ENCODE data around the gene GNG8.
A peak's percentile ranks its signal among the peaks of the same experiment; 100 is the strongest.

The GNG8 gene

DNA sequence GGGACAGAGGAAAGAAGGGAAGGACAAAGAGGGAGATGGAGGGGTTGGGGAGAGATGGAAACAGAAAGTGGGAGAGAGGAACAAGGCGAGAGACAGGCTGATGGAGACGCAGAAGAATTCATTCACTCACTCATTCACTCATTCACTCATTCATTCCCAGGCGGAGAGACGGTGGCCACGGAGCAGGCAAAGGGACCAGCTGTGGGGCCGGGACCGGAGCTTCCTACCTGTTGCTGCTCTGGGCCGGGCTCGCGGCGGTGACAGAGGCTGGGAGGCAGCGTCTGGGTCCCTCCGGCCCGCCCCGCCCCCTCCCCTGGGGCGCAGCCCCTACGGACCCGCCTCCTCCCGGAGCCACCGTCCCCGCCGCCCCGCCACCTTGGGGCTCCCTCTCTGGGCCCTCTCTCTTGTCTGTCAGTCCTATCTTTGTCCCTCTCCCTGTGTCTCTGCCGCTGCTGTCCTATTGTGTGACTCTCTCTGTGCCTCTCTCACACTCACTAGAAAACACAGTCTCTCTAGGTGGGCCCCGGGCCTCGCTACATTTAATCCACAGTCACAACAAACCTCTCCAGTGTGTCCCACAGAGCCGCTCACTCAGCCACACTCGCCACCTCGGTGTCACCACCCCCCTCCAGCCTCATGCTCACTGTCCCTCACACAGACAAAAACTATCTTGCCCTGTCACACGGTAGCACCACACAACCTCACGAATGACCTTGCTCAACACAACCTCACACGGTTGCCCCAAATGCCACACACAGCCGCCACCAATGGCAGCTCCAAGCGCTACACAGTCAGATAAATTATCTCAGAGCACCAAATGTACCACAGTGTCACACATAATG is at the start of gene GNG8:
Gene GNG8, minus strand, starts transcription at position 283 of the 842 bp plus-strand sequence. CDS start 1,520 bp downstream, outside the sequence.
- DNase-seq (ENCODE audit: low spot score): no peak

DNA sequence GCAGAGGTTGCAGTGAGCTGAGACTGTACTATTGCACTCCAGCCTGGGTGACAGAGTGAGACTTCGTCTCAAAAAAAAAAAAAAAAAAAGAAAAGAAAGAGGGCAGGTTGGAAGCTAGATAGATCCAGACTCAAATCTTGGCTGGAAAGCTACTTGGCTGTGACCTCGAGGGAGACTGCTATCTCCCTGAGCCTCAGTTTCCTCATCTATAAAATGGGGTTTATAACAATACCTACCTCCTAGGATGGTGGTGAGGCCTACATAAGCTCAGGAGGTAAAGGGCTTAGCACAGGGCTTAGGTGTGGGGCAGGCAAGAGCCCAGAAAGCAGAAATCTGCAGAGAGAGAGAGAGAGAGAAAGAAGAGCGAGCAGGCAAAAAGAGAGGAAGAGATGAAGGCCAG is 49.2 kb upstream of the GNG8 start:
- DNase-seq (ENCODE audit: low spot score): no peak

DNA sequence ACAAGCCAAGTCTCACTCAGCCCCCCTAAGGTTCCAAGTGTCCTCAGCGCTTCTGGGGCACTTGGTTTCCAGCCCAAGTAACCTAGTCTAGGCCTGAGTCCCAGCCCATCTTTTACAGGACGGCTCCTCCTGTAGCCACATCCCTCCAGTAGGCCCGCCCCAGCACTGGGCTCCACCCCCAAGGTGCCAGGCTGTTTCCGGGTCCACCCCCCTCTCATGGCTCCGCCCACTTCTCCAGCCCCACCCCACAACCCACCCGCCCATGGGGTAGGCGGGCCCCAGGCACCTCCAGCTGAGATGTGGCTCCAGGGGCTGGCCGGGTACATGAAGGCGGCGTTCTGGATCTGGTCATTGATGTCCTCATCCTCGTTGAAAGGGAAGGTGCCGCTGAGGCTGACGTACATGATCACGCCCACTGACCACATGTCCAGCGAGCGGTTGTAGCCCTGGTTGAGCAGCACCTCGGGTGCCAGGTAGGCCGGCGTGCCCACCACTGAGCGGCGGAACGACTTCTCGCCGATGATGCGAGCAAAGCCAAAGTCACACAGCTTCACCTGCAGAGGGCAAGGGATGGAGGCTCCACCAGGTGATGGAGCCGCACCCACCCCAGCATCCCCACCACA is 42.2 kb upstream of the GNG8 start:
- peak; percentile 64 for DNase-seq (ENCODE audit: low spot score)

DNA sequence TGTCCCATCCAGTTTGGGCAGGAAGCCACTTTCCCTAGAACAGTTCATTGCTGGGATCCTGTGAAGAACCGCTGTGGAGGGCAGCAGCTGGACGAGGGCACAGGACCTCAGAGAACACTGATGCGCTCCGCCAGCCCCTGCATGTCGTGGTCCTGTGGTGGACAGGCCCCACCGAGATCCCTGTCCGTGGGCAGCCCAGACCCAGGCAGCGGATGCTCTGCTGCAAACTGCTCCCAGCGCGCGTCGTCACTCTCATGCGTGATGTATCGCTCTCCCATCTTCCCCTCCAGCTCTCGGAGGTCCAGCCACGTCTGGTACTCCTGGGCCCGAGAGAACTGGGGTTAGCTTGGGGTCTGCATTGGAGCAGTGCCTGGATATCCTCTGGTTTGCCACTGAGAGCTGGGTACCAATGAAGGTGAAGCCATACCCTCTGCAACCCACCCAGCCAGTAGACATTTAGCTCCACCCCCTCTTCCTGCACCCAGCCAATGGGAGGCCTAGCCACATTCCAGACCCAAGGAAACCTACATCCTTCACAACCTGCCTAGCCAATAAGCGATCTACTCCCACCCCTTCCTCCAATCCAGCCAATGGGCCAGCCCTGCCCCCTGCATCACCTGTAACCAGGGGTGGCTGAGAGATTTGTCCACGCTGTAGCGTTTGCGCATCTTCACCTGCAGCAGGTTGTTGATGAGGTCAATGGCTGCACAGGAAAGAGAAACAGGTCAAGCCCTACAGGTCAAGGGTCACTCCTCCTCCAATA is 38.6 kb upstream of the GNG8 start:
- DNase-seq (ENCODE audit: low spot score): peak; percentile 57

DNA sequence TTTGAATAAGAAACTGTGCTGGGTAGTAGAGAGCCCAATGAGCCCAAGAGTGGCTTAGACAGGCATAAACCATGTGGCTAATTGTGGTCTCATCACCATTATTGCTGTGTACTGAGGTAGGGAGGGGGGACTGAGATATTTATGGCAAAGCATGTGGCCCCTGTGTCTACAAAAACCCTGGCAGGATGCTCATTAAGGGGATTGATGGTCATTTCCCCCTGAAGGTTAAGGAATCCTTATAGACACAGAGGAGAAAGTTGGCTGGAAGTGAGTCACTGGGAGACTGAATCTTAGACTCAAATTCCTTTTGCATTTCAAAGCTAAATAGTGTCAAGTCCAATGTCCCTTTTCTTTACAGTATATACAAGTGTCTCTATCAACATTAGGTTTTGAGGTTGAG is 34.8 kb upstream of the GNG8 start:
- no peak for DNase-seq (ENCODE audit: low spot score)

DNA sequence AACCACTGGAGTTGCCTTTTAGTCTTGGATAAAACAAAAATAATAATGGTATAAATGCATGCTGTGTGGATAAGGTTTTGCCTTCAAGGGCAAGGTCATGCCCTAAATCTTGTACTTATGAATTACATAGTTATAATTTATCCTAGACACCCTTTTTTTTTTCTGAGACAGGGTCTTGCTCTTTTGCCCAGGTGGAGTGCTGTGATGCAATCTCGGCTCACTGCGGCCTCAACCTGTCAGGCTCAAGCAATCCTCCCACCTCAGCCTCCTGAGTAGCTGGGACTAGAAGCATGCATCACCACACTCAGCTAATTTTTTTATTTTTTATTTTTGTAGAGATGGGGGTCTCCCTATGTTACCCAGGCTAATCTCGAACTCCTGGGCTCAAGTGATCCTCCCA is 32.7 kb upstream of the GNG8 start:
- DNase-seq (ENCODE audit: low spot score): no peak

DNA sequence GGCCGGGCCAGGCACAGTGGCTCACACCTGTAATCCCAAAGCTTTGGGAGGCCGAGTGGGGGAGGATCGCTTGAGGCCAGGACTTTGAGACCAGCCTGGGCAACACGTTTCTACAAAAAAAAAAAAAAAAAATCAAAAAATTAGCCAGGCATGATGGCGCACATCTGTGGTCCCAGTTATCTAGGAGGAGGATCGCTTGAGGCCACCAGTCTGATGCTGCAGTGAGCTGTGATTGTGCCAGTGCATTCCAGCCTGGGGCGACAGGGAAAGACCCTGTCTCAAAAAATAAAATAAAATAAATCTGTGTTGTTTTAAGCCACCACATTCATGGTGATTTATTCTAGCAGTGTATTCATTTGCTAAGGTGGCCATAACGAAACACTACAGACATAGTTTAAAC is 29.1 kb upstream of the GNG8 start:
- DNase-seq (ENCODE audit: low spot score): no peak

DNA sequence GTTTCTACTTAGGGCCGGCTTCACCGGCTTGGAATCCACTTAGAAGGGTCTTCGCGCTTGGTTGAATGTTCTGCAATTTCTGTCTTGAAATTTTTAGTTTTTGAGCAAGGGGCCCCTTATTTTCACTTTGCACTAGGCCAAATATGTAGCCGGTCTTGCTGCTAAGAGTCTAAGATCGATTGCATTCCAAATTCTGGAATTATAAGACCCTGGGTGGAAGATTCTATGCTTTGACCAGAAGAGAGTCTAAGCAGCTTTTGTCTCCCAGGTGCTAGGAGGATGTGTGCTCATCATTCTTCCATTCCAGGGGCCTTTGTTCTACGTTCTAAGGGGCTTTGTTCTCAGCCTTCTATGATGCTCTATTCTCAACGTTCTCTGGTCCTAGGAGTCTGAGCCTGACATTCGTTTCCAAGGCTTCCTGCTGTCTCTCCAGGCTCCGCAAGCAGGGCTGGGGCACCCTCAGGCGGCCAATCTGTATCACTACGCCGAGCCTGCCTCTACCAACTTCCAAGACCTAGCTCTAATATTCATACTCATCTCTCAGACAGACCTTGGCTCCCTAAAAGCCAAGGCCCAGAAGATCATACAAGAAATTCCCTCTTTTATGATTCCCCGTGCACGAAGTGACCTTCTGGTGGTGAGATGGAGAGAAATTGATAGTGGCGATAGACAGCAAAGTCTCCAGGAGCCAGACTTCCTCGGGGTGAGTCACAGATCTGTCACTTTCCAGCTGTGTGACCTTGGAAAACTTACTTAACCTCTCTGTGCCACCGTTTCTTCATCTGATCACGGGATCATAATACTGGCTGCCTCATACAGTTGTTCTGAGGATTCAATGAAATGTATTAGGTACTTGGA is 26.0 kb upstream of the GNG8 start:
- DNase-seq (ENCODE audit: low spot score): peak; percentile 87

DNA sequence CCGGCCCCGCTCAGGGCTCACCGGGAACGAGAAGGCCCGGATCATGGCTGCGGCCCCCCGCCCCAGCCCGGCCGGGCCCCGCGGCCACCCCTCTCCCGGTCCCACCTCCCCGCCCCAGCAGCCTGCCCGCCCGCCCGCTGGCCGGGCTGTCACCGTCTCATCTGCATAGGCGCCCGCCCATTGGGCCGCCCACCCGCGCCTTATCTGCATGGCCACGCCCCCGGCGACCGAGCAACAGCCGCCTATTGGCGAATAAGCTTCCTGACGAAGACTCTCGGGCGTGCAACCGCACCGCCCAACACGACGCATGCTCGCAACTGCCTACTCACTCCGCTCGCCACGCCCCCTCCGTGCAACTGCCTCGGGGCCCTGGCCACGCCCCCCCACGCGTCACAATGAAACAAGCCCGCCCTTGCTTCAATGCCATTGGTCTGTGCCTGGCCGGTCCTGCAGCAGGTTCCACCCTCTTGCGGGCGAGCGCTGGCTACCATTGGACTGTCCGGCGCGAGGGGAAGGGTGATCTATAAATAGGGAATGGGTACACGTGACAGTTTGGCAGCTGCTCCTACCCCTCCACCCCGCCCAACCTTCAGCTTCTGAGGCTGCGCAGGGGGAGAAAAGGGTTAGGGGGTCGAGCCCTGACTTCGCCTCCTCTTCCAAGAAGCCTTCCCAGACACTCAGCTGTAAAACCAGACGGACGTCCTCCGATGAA is 25.2 kb upstream of the GNG8 start, which contains the start of gene DACT3:
Gene DACT3, minus strand, starts transcription at position 163 of the 712 bp plus-strand sequence. Its CDS starts 118 bp downstream, at position 45.
- DNase-seq (ENCODE audit: low spot score): peak; percentile 100

DNA sequence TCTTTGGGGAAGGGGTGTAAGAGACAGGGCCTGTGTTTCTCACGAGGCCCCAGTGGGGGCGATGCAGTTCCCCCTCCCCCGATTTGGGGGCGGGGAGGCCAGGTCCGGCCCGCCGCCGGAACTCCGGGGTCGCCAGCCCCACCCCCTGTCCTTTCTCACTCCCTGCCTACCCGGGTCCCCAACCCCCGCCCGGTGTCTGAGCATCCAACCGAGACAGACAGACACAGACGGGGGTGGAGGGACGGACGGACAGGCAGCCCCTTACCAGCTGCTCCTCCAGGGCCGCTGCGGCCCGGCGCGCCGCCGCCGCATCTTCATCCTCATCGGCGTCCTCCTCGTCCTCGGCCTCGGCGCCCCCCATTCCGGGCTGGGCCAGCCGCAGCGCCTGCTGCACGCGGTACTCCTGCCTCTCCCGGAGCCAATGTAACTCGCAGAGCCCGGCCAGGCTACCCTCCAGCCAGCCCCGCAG is 24.6 kb upstream of the GNG8 start:
- no peak for DNase-seq (ENCODE audit: low spot score)

DNA sequence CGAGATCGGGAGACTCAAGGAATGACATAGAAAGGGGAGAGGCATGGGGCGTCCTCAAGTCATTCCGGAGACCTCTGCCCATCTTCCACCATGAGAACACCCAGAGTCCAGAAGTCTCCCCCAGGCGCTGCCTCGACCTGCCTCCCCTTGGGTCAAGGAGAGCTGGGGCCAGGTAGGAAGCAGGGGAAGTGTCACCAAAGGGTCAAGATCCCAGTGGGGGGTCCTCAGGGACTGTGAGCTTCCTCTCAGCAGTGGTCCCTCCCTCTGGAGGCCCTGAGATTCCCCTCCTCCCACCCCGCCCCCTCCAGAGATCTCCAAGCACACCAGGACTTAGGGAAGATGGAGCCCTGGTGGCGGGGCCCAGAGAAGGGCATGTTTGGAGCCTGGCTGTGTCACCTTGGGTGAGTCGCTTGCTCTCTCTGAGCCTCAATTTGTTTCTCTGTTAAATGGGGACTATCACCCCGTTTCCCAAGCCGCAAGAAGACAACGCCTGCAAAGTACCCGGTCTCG is 24.1 kb upstream of the GNG8 start:
- peak; percentile 71 for DNase-seq (ENCODE audit: low spot score)

DNA sequence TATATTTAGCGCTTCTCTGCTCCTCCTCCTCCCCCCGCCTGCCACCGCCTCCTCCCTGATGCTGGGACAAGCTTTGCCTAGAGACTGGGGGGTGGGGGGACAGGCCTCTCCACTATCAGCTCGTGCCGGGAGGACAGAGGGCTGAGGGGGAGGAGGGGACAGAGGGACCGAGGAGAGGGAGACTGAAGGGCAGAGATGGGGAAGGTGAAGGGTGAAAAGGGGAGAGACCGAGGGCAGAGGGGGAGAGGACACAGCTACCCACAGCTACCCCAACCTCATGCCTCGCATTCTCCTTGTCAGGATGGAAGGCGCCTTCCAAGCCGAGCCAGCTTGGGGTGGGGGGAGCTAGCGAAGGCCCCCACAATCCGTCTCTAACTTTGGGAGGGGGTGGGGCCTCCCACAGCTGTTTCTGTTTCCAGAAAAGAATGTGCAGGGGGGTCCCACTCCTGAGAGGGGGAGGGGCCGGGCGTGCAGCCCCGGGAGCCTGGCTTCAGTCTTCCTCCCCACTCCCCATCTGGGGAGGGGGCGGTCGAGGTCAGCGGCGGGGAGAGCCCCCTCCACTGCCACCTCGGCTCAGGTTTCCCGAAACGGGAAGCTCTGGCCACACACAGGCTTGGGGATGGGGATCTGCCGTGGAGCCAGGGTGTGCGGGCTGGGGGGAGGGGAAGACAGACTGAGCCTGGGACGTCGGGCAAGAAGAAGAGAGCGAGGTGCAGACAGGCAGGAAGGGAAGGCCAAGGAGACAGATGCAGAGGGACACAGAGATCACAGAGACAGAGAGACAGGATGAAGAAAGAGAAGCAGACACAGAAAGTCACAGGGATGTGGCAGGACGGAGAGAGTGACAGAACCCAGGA is 23.4 kb upstream of the GNG8 start:
- DNase-seq (ENCODE audit: low spot score): peak; percentile 78

DNA sequence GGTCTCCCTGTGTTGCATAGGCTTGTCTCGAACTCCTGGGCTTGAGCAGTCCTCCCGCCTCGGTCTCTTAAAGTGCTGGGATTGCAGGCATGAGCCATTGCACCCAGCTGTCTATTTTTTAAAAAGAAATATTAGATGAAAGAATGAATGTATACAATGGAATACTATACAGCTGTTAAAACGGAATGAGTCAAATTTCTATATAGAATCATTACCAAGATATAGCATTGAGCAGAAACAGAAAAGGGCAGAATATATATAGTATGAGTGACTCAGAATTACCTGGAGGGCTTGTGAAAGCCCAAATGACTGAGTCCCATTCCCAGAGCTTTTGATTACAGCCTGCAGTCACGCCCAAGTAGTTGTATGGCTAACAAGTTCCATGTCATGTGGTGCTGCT is 20.5 kb upstream of the GNG8 start:
- no peak for DNase-seq (ENCODE audit: low spot score)

DNA sequence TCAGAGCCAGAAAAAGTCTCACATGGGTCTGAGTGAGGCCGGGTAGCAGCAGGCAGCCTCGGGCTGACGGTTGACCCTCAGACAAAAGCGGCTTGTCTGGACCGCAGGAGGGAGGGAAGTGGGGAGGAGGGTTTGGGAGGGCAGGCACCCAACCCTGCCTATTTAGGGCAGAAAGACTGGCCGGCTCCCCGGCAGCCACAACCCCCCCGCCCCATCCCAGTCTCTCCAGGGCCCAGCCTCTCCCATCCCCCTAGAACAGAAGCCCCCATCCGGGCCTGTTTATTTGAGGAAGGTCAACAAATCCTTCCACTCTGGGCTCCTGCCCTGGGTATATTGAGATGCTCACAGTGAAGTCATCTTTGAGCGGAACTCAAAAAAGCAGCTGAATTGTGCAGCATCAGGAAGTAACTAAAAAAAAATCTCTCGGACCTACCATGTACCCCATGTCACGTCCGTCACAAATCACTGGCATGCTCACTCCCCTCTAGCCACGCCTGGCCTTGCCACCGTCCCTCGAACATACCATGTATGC is 18.7 kb upstream of the GNG8 start:
- peak; percentile 64 for DNase-seq (ENCODE audit: low spot score)

DNA sequence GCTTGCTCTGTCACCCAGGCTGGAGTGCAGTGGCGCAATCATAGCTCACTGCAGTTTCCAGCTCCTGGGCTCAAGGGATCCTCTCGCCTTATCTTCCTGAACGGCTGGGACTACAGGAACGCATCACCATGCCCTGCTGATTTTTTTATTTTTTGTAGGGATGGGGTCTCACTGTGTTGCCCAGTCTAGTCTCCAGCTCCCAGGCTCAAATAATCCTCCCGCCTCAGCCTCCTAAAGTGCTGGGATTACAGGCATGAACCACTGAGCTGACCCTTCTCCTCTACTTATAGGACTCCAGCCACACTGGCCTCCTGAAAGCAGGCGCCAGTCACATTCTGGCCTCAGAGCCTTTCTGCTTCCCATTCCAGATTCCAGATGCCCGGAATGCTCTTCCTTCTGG is 14.4 kb upstream of the GNG8 start:
- no peak for DNase-seq (ENCODE audit: low spot score)

DNA sequence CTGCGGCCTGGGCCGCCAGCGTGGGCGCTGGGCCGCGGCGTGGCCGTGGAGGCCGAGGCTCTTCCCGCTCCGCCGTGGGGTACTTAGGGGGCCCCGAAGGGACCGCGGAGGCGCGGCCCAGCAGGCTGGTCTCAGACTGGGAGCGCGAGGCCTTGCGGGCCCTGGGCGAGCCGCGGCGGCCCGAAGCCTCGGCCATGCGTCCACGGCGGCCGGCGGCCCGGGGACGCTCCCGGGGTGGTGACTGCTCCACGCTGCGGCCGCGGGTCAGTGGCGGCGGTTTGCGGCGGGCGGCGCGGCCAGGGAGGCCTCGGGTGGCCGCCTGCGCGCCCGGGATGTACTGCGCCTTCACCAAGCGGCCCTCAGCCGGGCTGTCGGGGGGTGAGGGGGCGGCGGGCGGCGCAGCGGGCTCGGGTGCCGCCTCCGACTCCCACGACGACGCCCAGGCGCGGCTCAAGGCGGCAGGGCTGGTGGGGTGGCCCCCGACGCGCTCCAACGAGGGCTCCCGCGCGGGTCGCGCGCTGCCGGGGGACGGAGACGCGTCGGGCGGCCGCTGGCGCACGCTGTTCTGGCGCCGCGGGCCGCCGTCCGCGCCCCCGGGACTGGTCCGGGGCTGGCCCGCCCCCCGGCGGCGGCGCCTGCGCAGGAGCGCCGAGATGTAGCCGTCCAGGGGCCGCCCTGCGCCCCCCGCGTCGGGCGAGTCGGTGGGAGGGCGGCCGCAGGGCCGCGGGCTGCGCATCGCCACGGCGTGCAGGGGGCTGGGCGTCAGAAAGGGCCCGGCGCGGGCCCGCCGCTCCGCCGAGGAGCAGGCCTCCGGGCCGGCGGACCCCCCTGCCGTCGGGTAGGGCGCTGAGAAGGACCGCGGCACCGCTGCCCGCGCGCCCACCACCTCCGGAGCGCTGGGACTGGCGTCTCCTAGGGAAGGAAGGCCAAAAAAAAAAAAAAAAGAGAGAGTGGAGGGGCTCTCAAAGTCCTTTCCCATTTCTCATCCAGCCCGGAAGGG is 13.3 kb upstream of the GNG8 start:
- DNase-seq (ENCODE audit: low spot score): no peak

DNA sequence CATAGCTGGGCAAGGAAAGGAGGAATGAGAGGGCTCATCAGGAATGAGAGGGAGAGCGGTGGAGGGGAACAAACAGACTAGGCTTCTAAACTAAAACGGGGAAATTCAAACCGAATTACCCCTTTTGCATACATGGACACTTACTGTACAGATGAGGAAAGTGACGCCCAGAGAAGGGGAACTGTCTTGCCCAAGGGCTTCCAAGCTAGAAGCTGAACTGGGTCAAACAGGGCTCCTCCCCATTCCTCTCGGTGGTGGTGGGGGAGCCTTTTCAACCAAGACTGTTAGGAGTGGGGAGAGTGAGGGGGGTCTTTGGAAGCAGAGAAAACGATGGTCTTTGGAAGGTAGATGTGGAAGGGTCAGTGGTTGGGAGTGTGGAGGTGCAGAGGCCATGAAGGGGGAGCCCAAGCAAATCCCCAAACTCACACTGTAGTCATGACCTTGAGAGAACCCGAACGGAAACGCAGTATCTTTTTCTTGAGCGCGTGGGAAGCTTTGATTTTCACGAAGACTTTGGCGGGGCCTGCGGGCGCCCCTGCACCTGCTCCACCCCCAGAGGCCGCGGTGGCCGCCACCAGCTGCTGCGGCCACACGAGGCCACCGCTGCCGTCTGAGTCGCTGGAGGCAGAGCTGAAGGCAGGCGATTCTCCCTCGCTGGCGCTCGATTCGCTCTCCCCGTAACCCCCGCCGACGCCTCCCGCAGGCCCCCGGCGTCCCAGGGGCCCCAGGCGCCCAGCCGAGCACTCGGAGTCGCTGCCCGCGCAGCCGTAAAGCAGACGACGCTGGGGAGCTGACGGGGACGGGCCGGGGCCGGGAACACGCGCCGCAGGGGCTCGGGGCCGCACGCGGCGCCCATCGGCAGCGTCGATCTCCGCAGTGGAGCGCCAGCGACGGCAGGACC is 12.3 kb upstream of the GNG8 start:
- DNase-seq (ENCODE audit: low spot score): no peak

All from ecto neural progenitor cell (in vitro differentiated cells).